H1 (cell line): ENCODE data around the gene TCP11. TPM values are rescaled to one million over a fixed set of nuclear protein-coding genes. Genes with fewer than 3 reads are reported as not detected.

Experiments
- E2F6 ChIP-seq: IDR thresholded peaks from 2 replicates; pipeline ENCODE4 v1.6.1; 2012; ENCODE audit warnings: inconsistent platforms
- polyA plus RNA-seq, 7 experiments: library from polyadenylated mRNA; depleted of rRNA in 3 of 7; stranded (reverse) in 5 of 7; unstranded in 2 of 7; fragments of >200 nt in 5 of 7; fragments of 200-250 nt in 2 of 7; gene quantifications; 1 replicate in 5 of 7; 2 replicates in 1 of 7; 4 replicates in 1 of 7; pipeline versions ENCODE4 v1.2.1 to v1.2.3, GENCODE V29; 2011 to 2013; ENCODE audit warnings: missing spikeins in 2 of 7, mixed read lengths in 2 of 7
- total RNA-seq: library from RNA; stranded (reverse); fragmentation: NEBNext Ultra II Directional; extraction: Animal tissue kit (Norgen Biotek cat#: 25700); gene quantifications from 2 replicates; pipeline ENCODE4 v1.2.1, GENCODE V29; 2021

The TCP11 gene
- total and polyA plus RNA-seq, 2 of the 8 experiments (the other 6 are each of a cell fraction or from before 2014, with no cell fraction given), result 0.11 TPM; not detected in 1

GRCh38 chr6:35147486-35147885 is 6.3 kb upstream of the TCP11 start (continued):
- no peak for TF ChIP-seq E2F6
- TF ChIP-seq, all 59 proteins: peak for 0
